Measurements from ENCODE around the gene PTBP2.

PTBP2 gene

GRCh38 chr1:96771847-96772246, 50.3 kb downstream of the PTBP2 start:
- TF ChIP-seq CTCF (IDR thresholded peaks at IDR 0.05), result no peak
- intact Hi-C loops (cut with DNase I; ENCODE audit: low total_unique reads), result no loop called here
- DNase-seq, result no peak

GRCh38 chr1:96772349-96772748, 50.8 kb downstream of the PTBP2 start:
- intact Hi-C loops (cut with DNase I; ENCODE audit: low total_unique reads), result no loop called here
- H3K9me3 ChIP-seq, result no peaks in the 10 kb centered on the region
- no peak for TF ChIP-seq CTCF (IDR thresholded peaks at IDR 0.05)
- no peaks in the 10 kb centered on the region for H3K4me1 ChIP-seq
- H3K27me3 ChIP-seq, result no peaks in the 10 kb centered on the region
- no peak overlapping the region for H3K4me3 ChIP-seq
- no peak for DNase-seq
- H3K27ac ChIP-seq, result no peak overlapping the region
- peaks cover 0 to 22% (median 19%) of the 10 kb centered on the region in 3 donors for H3K36me3 ChIP-seq

More at GRCh38 chr1:96771847-96772246, 50.3 kb downstream of the PTBP2 start:
- H3K4me1 ChIP-seq, result no peaks in the 10 kb centered on the region
- H3K9me3 ChIP-seq, result no peaks in the 10 kb centered on the region
- H3K27ac ChIP-seq, result no peak overlapping the region
- peaks cover 0 to 22% (median 19%) of the 10 kb centered on the region in 3 donors for H3K36me3 ChIP-seq
- H3K4me3 ChIP-seq, result no peak overlapping the region
- no peaks in the 10 kb centered on the region for H3K27me3 ChIP-seq

DNA sequence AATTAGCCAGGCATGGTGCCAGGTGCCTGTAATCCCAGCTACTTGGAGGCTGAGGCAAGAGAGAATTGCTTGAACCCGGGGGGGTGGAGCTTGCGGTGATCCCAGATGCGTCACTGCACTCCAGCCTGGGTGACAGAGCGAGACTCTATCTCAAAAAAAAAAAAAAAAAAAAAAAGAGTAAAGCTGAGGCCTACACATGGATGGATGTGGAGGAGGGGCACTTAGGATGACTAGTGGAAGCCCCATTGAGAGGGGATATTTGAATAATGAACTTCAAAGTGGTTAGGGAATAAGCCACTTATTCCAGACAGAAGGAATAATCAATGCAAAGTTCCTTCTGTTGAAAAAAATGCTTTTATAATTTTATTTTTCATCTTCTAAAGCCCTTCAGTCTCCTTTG, 51.4 kb downstream of the PTBP2 start:
- Histone ChIP-seq H3K9me3 (no peaks in the 10 kb centered on the region), H3K36me3 (peaks cover 4 to 22% (median 19%) of the 10 kb centered on the region in 3 donors), H3K27me3 (no peaks in the 10 kb centered on the region), H3K4me3 (no peak overlapping the region), H3K27ac (no peak overlapping the region), H3K4me1 (no peaks in the 10 kb centered on the region)
- no peak for DNase-seq
- no peak for TF ChIP-seq CTCF (IDR thresholded peaks at IDR 0.05)
- intact Hi-C loops (cut with DNase I; ENCODE audit: low total_unique reads), result no loop called here

GRCh38 chr1:96782206-96782605, 60.6 kb downstream of the PTBP2 start:
- peaks cover 51 to 70% (median 53%) of the 10 kb centered on the region in 3 donors for H3K36me3 ChIP-seq
- intact Hi-C loops (cut with DNase I; ENCODE audit: low total_unique reads), result no loop called here
- no peak for TF ChIP-seq CTCF (IDR thresholded peaks at IDR 0.05)
- DNase-seq, result no peak
- no peaks in the 10 kb centered on the region for H3K4me1 ChIP-seq
- no peak overlapping the region for H3K27ac ChIP-seq
- no peaks in the 10 kb centered on the region for H3K9me3 ChIP-seq
- H3K4me3 ChIP-seq, result no peak overlapping the region
- H3K27me3 ChIP-seq, result no peaks in the 10 kb centered on the region

DNA sequence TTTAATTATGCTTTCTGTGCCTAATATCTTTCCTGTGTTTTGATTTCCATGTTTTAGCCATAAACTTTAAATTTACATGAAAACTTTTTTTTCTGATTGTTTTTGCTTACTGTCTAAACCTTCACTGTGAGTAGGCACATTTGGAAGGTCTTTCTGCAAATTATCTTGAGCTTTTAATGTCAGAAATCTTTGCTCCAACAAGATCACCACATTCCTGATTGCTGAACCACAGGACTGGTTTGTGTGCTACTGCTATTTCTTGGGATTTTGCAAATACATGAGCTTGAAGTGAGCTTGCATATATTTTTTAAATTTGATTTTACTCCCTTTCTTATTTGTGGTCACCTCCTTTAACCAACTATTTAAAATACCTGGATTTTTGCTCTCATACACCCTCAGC, 61.3 kb downstream of the PTBP2 start:
- no peak for TF ChIP-seq CTCF (IDR thresholded peaks at IDR 0.05)
- H3K36me3 ChIP-seq, result peaks cover 49 to 74% (median 58%) of the 10 kb centered on the region in 3 donors
- DNase-seq, result no peak
- no peaks in the 10 kb centered on the region for H3K9me3 ChIP-seq
- H3K4me3 ChIP-seq, result no peak overlapping the region
- H3K4me1 ChIP-seq, result no peaks in the 10 kb centered on the region
- H3K27me3 ChIP-seq, result no peaks in the 10 kb centered on the region
- intact Hi-C loops (cut with DNase I; ENCODE audit: low total_unique reads), result no loop called here
- H3K27ac ChIP-seq, result no peak overlapping the region

DNA sequence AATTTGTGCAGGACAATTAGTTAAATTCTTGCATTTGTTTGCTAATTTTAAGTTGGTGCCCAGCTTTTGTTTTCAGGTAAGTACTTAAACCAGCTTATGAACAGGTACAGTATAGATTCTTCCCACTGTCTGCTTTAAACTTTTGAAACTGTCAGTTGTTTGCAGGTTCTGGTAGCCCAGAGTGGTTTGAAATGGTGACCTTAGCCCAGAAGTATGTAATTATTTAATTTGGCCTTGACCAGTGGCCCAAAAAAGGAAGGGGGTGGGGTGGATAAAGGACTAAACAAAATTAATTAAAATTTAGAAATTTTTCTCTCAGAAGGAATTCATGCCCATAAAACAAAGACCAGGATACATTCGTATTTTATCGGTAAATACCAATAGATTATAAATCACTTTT, 69.0 kb downstream of the PTBP2 start:
- no peak for DNase-seq
- peaks cover 17 to 28% (median 25%) of the 10 kb centered on the region in 3 donors for H3K36me3 ChIP-seq

More for the DNA sequence above, 69.0 kb downstream of the PTBP2 start:
- intact Hi-C loops (cut with DNase I; ENCODE audit: low total_unique reads), result no loop called here
- no peaks in the 10 kb centered on the region for H3K27me3 ChIP-seq
- H3K4me3 ChIP-seq, result no peak overlapping the region
- H3K27ac ChIP-seq, result no peak overlapping the region
- peaks cover 0 to 5% (median 0%) of the 10 kb centered on the region in 4 donors for H3K4me1 ChIP-seq
- TF ChIP-seq CTCF (IDR thresholded peaks at IDR 0.05), result no peak
- no peaks in the 10 kb centered on the region for H3K9me3 ChIP-seq
